ENCODE measurements around the gene GTPBP6. TPM values are rescaled to one million over a fixed set of nuclear protein-coding genes. Genes with fewer than 3 reads are reported as not detected.

GTPBP6 gene
- total RNA-seq, 3 donors from 2014 or later (not counting 1 experiment from before 2014, with no cell fraction given), result 46.9 to 62.8 (median 49.8) TPM

- ATAC-seq (peak in 2 of 3 donors; percentile 12 to 36), DNase-seq (no peak)
- Mint-ChIP-seq H3K27me3 (ENCODE audit: low read depth in 2 of 2) (no peaks in the 10 kb centered on the region), H3K27ac (peak overlapping the region in 1 of 2 donors; percentile 81), H3K4me1 (peaks cover 0 to 41% of the 10 kb centered on the region in 2 donors), H3K36me3 (no peaks in the 10 kb centered on the region), H3K9me3 (no peaks in the 10 kb centered on the region), H3K4me3 (peak overlapping the region; percentile 84)
- H3K9me3 ChIP-seq (ENCODE audit: control insufficient read depth, insufficient read depth, low read length), result no peaks in the 10 kb centered on the region
- peak overlapping the region; percentile 40 for H3K27ac ChIP-seq (ENCODE audit: low read length)
- no peaks in the 10 kb centered on the region for H3K36me3 ChIP-seq (ENCODE audit: control insufficient read depth, insufficient read depth, low read length)
- 18% methylated on average over 16 of the region's 16 CpGs for WGBS (ENCODE audit: insufficient coverage)
- H3K27me3 ChIP-seq (ENCODE audit: control insufficient read depth, insufficient read depth, low read length), result no peaks in the 10 kb centered on the region
- peaks cover 25% of the 10 kb centered on the region for H3K4me1 ChIP-seq (ENCODE audit: control insufficient read depth, insufficient read depth, low read length)
- TF ChIP-seq CTCF (IDR thresholded peaks at IDR 0.05), result no peak
- H3K4me3 ChIP-seq (ENCODE audit: low read length), result peak overlapping the region; percentile 70
- intact Hi-C loops (cut with micrococcal nuclease), result no loop called here
Observed at GRCh38 chrX:274904-275475, 43.6 kb downstream of the GTPBP6 start.

- Histone ChIP-seq H3K4me3 (ENCODE audit: low read length) (no peak overlapping the region), H3K36me3 (ENCODE audit: control insufficient read depth, insufficient read depth, low read length) (no peaks in the 10 kb centered on the region), H3K9me3 (ENCODE audit: control insufficient read depth, insufficient read depth, low read length) (no peaks in the 10 kb centered on the region), H3K27ac (ENCODE audit: low read length) (no peak overlapping the region), H3K4me1 (ENCODE audit: control insufficient read depth, insufficient read depth, low read length) (peaks cover 13% of the 10 kb centered on the region), H3K27me3 (ENCODE audit: control insufficient read depth, insufficient read depth, low read length) (no peaks in the 10 kb centered on the region)
- no peaks in the 10 kb centered on the region for H3K36me3 Mint-ChIP-seq
- TF ChIP-seq CTCF (IDR thresholded peaks at IDR 0.05), result no peak
- DNase-seq (no peak), ATAC-seq (no peak)
- intact Hi-C loops (cut with micrococcal nuclease), result no loop called here
- H3K27ac Mint-ChIP-seq, result no peak overlapping the region
- H3K4me3 Mint-ChIP-seq, result no peak overlapping the region
- peaks cover 0 to 9% of the 10 kb centered on the region in 2 donors for H3K4me1 Mint-ChIP-seq
- H3K9me3 Mint-ChIP-seq, result no peaks in the 10 kb centered on the region
- H3K27me3 Mint-ChIP-seq (ENCODE audit: low read depth in 2 of 2), result no peaks in the 10 kb centered on the region
- 95% methylated on average over 17 of the region's 21 CpGs for whole genome bisulfite sequencing (ENCODE audit: insufficient coverage)
Observed at GRCh38 chrX:270848-271367, 47.7 kb downstream of the GTPBP6 start.

GRCh38 chrX:267771-268261 is 50.8 kb downstream of the GTPBP6 start:
- H3K27me3 ChIP-seq (ENCODE audit: control insufficient read depth, insufficient read depth, low read length), result no peaks in the 10 kb centered on the region
- Mint-ChIP-seq H3K36me3 (no peaks in the 10 kb centered on the region), H3K4me3 (no peak overlapping the region), H3K9me3 (no peaks in the 10 kb centered on the region), H3K27ac (no peak overlapping the region), H3K4me1 (no peaks in the 10 kb centered on the region), H3K27me3 (ENCODE audit: low read depth in 2 of 2) (no peaks in the 10 kb centered on the region)
- no peak overlapping the region for H3K27ac ChIP-seq (ENCODE audit: low read length)
- no peak for TF ChIP-seq CTCF (IDR thresholded peaks at IDR 0.05)
- 96% methylated on average over 30 of the region's 33 CpGs for WGBS (ENCODE audit: insufficient coverage)
- intact Hi-C loops (cut with micrococcal nuclease), result no loop called here
- DNase-seq, result peak in 1 of 2 donors; percentile 5
- H3K4me1 ChIP-seq (ENCODE audit: control insufficient read depth, insufficient read depth, low read length), result no peaks in the 10 kb centered on the region
- no peak overlapping the region for H3K4me3 ChIP-seq (ENCODE audit: low read length)
- H3K9me3 ChIP-seq (ENCODE audit: control insufficient read depth, insufficient read depth, low read length), result no peaks in the 10 kb centered on the region
- H3K36me3 ChIP-seq (ENCODE audit: control insufficient read depth, insufficient read depth, low read length), result no peaks in the 10 kb centered on the region
- ATAC-seq, result no peak

- Mint-ChIP-seq H3K4me3 (no peak overlapping the region), H3K4me1 (no peaks in the 10 kb centered on the region), H3K36me3 (no peaks in the 10 kb centered on the region), H3K27ac (no peak overlapping the region), H3K9me3 (no peaks in the 10 kb centered on the region), H3K27me3 (ENCODE audit: low read depth in 2 of 2) (no peaks in the 10 kb centered on the region)
- Histone ChIP-seq H3K4me3 (ENCODE audit: low read length) (no peak overlapping the region), H3K27ac (ENCODE audit: low read length) (no peak overlapping the region), H3K27me3 (ENCODE audit: control insufficient read depth, insufficient read depth, low read length) (no peaks in the 10 kb centered on the region), H3K36me3 (ENCODE audit: control insufficient read depth, insufficient read depth, low read length) (no peaks in the 10 kb centered on the region), H3K4me1 (ENCODE audit: control insufficient read depth, insufficient read depth, low read length) (no peaks in the 10 kb centered on the region), H3K9me3 (ENCODE audit: control insufficient read depth, insufficient read depth, low read length) (no peaks in the 10 kb centered on the region)
- TF ChIP-seq CTCF (IDR thresholded peaks at IDR 0.05), result no peak
- intact Hi-C loops (cut with micrococcal nuclease), result no loop called here
- no peak for DNase-seq
- 88% methylated on average over 8 of the region's 8 CpGs for WGBS (ENCODE audit: insufficient coverage)
- no peak for ATAC-seq
Observed at GRCh38 chrX:265502-265901, 53.1 kb downstream of the GTPBP6 start.
